PC-3 (cell line): ENCODE results near the gene ELOVL3. TPM values are rescaled to one million over a fixed set of nuclear protein-coding genes. Genes with fewer than 3 reads are reported as not detected.

ENCODE experiments used
- ATAC-seq: fragments of 200-7000 bp; cut with Tn5 transposase; 2 replicates; pipeline ENCODE4 v1.9.1; 2020; ENCODE audit warnings: mild to moderate bottlenecking, moderate library complexity
- BruUV-seq: library from RNA; stranded (reverse); fragments of 400-500 nt; replicated peaks from 2 replicates; lab custom pipeline; 2021; lab: Mats Ljungman, UMichigan
- CTCF ChIA-PET: fragments of 300-600 bp; sonication (Branson Sonifier 250); formaldehyde crosslinking; loops from one replicate; lab custom pipeline; 2022; ENCODE audit warnings: antibody characterized with exemption; lab: Charles Lee
- POLR2A ChIA-PET: fragments of 300-600 bp; sonication (Branson Sonifier 250); formaldehyde crosslinking; loops from one replicate; lab custom pipeline; 2022; ENCODE audit warnings: antibody characterized with exemption; ENCODE audit not compliant: unreplicated experiment; lab: Charles Lee
- DNase-seq: peaks from one replicate; pipeline ENCODE4 v3.0.0-alpha.2; 2015
- H2AFZ ChIP-seq: fragments of 300-600 bp; sonication (generic); 2 replicates; pipeline ENCODE4 v1.6.0; 2016; ENCODE audit warnings: antibody characterized with exemption, low read length
- H3F3A ChIP-seq: fragments of 300-600 bp; sonication (generic); one replicate; pipeline ENCODE4 v1.6.0; 2017; ENCODE audit warnings: antibody characterized with exemption, low read length, control low read depth, mild to moderate bottlenecking; ENCODE audit not compliant: unreplicated experiment
- H3K27ac ChIP-seq: fragments of 300-600 bp; sonication (generic); 2 replicates; pipeline ENCODE4 v1.5.1; 2016; ENCODE audit warnings: mild to moderate bottlenecking, low read length
- H3K27me3 ChIP-seq: fragments of 300-600 bp; sonication (generic); 2 replicates; pipeline ENCODE4 v1.6.1; 2016; ENCODE audit warnings: low read length, mixed read lengths
- H3K36me3 ChIP-seq: fragments of 300-600 bp; sonication (generic); 2 replicates; pipeline ENCODE4 v1.6.1; 2016; ENCODE audit warnings: low read depth, mixed run types, low read length, mixed read lengths
- H3K4me1 ChIP-seq: fragments of 300-600 bp; sonication (generic); 2 replicates; pipeline ENCODE4 v1.5.1; 2016; ENCODE audit warnings: low read length; ENCODE audit not compliant: insufficient read depth
- H3K4me2 ChIP-seq: fragments of 300-600 bp; sonication (generic); 2 replicates; pipeline ENCODE4 v1.6.0; 2016; ENCODE audit warnings: low read length
- H3K4me3 ChIP-seq: fragments of 300-600 bp; sonication (generic); 2 replicates; pipeline ENCODE4 v1.5.1; 2016; ENCODE audit warnings: mild to moderate bottlenecking, low read length, mixed read lengths
- H3K79me2 ChIP-seq: fragments of 300-600 bp; sonication (generic); 2 replicates; pipeline ENCODE4 v1.6.1; 2017; ENCODE audit warnings: low read length, mixed read lengths
- H3K9ac ChIP-seq: fragments of 300-600 bp; sonication (generic); 2 replicates; pipeline ENCODE4 v1.6.0; 2016; ENCODE audit warnings: mild to moderate bottlenecking, low read length
- H3K9me2 ChIP-seq: fragments of 300-600 bp; sonication (generic); replicated peaks from 2 replicates; pipeline ENCODE4 v1.6.1; 2016; ENCODE audit warnings: mixed run types, low read length, mixed read lengths
- H3K9me3 ChIP-seq: fragments of 300-600 bp; sonication (generic); 2 replicates; pipeline ENCODE4 v1.6.1; 2016; ENCODE audit warnings: low read length, mixed read lengths
- H4K20me1 ChIP-seq: fragments of 300-600 bp; sonication (generic); 2 replicates; pipeline ENCODE4 v1.6.1; 2016; ENCODE audit warnings: low read length, mixed read lengths
- CTCF ChIP-seq: fragments of 300-600 bp; sonication (generic); conservative IDR thresholded peaks from 2 replicates; pipeline ENCODE4 v1.5.1; 2017; ENCODE audit warnings: antibody characterized with exemption, low read depth, mild to moderate bottlenecking, low read length
- EZH2 ChIP-seq: fragments of 300-600 bp; sonication (generic); IDR thresholded peaks from one replicate; pipeline ENCODE4 v1.6.1; 2017; ENCODE audit warnings: antibody characterized with exemption, mild to moderate bottlenecking, low read length; ENCODE audit not compliant: unreplicated experiment
- EZH2phosphoT487 ChIP-seq: fragments of 300-600 bp; sonication (generic); IDR thresholded peaks from 2 replicates; pipeline ENCODE4 v1.6.1; 2018; ENCODE audit warnings: mild to moderate bottlenecking, antibody characterized with exemption, low read length, borderline replicate concordance
- intact Hi-C: fragments of 100-400 bp; cut with micrococcal nuclease; formaldehyde crosslinking; loops from 2 replicates; pipeline ENCODE4 v1.9.0; 2023
- total RNA-seq: library from RNA; depleted of rRNA; stranded (reverse); fragments of >200 nt; gene quantifications from 2 replicates; pipeline ENCODE4 v1.2.3, GENCODE V29; 2014

ELOVL3 gene
- total RNA-seq, 1 experiment from 2014 or later = 0.40 TPM

GRCh38 chr10:102269017-102269416, 42.9 kb downstream of the ELOVL3 start:
- Histone ChIP-seq H3K4me2 (no peak overlapping the region), H4K20me1 (peaks cover 18% of the 10 kb centered on the region; the same call in 1 of the 2 replicates), H3K9me3 (no peaks in the 10 kb centered on the region), H2AFZ (no peak overlapping the region), H3K79me2 (peaks cover 69% of the 10 kb centered on the region), H3K4me3 (no peak overlapping the region), H3K27ac (no peak overlapping the region), H3K4me1 (peaks cover 25% of the 10 kb centered on the region), H3K9me2 (no peaks in the 10 kb centered on the region), H3F3A (no peaks in the 10 kb centered on the region), H3K9ac (no peak overlapping the region), H3K36me3 (peaks cover 10% of the 10 kb centered on the region), H3K27me3 (no peaks in the 10 kb centered on the region)
- POLR2A ChIA-PET = no interaction called here
- ATAC-seq (no peak), DNase-seq (no peak)
- BruUV-seq = no TSS peak
- TF ChIP-seq CTCF (no peak), EZH2phosphoT487 (no peak), EZH2 (no peak)
- intact Hi-C loops = no loop called here
- CTCF ChIA-PET = no interaction called here

- intact Hi-C loops = no loop called here
- no peaks in the 10 kb centered on the region for H3K27me3 ChIP-seq
- no peak overlapping the region for H3K4me3 ChIP-seq
- no peak overlapping the region for H3K27ac ChIP-seq
- ChIA-PET CTCF (no interaction called here), POLR2A (no interaction called here)
- TF ChIP-seq EZH2 = no peak
- TF ChIP-seq CTCF = no peak
- no peak for TF ChIP-seq EZH2phosphoT487
- H3F3A ChIP-seq = no peaks in the 10 kb centered on the region
- DNase-seq = no peak
- no TSS peak for BruUV-seq
- ATAC-seq = no peak
- H3K79me2 ChIP-seq = peaks cover 55% of the 10 kb centered on the region
- H3K36me3 ChIP-seq = no peaks in the 10 kb centered on the region
- H4K20me1 ChIP-seq = no peaks in the 10 kb centered on the region
- no peaks in the 10 kb centered on the region for H3K9me3 ChIP-seq
- no peak overlapping the region for H3K9ac ChIP-seq
- H3K4me2 ChIP-seq = no peak overlapping the region
- H3K4me1 ChIP-seq = no peaks in the 10 kb centered on the region
- H2AFZ ChIP-seq = no peak overlapping the region
- H3K9me2 ChIP-seq = no peaks in the 10 kb centered on the region
Observed at GRCh38 chr10:102274062-102274461, 48.0 kb downstream of the ELOVL3 start.

- BruUV-seq = no TSS peak
- H3K4me1 ChIP-seq = no peaks in the 10 kb centered on the region
- no peaks in the 10 kb centered on the region for H3K36me3 ChIP-seq
- no peak overlapping the region for H3K4me2 ChIP-seq
- no peaks in the 10 kb centered on the region for H3F3A ChIP-seq
- no peak overlapping the region for H3K9ac ChIP-seq
- H3K9me3 ChIP-seq = no peaks in the 10 kb centered on the region
- no peaks in the 10 kb centered on the region for H4K20me1 ChIP-seq
- no peak overlapping the region for H2AFZ ChIP-seq
- H3K79me2 ChIP-seq = peaks cover 49% of the 10 kb centered on the region
- CTCF ChIA-PET = no interaction called here
- intact Hi-C loops = no loop called here
- no peak overlapping the region for H3K27ac ChIP-seq
- DNase-seq = no peak
- no peak overlapping the region for H3K4me3 ChIP-seq
- POLR2A ChIA-PET = no interaction called here
- ATAC-seq = no peak
- TF ChIP-seq CTCF = no peak
- no peak for TF ChIP-seq EZH2phosphoT487
- no peak for TF ChIP-seq EZH2
- no peaks in the 10 kb centered on the region for H3K27me3 ChIP-seq
- H3K9me2 ChIP-seq = no peaks in the 10 kb centered on the region
Observed at GRCh38 chr10:102275343-102275742, 49.2 kb downstream of the ELOVL3 start.
